HepG2 (cell line): ENCODE measurements around the gene NINL. TPM values are rescaled to one million over a fixed set of nuclear protein-coding genes. Genes with fewer than 3 reads are reported as not detected.

Source experiments
- ATF7 ChIP-seq, 2 experiments: fragments of 450-650 bp in 1 of 2; sonication (generic) in 1 of 2; formaldehyde crosslinking in 1 of 2; IDR thresholded peaks; 2 replicates each; pipeline versions ENCODE4 v1.4.0 to v1.6.1; 2016 to 2020; ENCODE audit warnings: antibody characterized with exemption in 1 of 2, mild to moderate bottlenecking in 1 of 2, missing genetic modification reagents in 1 of 2
- CREBL2 ChIP-seq: sonication (generic); formaldehyde crosslinking; IDR thresholded peaks from 2 replicates; pipeline ENCODE4 v1.8.1; 2023; ENCODE audit warnings: missing genetic modification reagents, mild to moderate bottlenecking, borderline replicate concordance
- IRF1 ChIP-seq: sonication (generic); formaldehyde crosslinking; IDR thresholded peaks from 2 replicates; pipeline ENCODE4 v1.4.0; 2020; ENCODE audit warnings: low read depth, mild to moderate bottlenecking, missing genetic modification reagents
- MED8 ChIP-seq: sonication (generic); formaldehyde crosslinking; IDR thresholded peaks from 2 replicates; pipeline ENCODE4 v1.8.1; 2023; ENCODE audit warnings: mild to moderate bottlenecking, missing genetic modification reagents; ENCODE audit not compliant: insufficient replicate concordance
- MEF2D ChIP-seq: sonication (generic); formaldehyde crosslinking; IDR thresholded peaks from 2 replicates; pipeline ENCODE4 v1.5.1; 2020; ENCODE audit warnings: mild to moderate bottlenecking, missing genetic modification reagents
- MEIS1 ChIP-seq: sonication (generic); formaldehyde crosslinking; IDR thresholded peaks from 2 replicates; pipeline ENCODE4 v1.9.0; 2021; ENCODE audit warnings: mild to moderate bottlenecking, missing genetic modification reagents, moderate library complexity, borderline replicate concordance
- PLSCR1 ChIP-seq: sonication (generic); formaldehyde crosslinking; IDR thresholded peaks from 2 replicates; pipeline ENCODE4 v1.5.0; 2020; ENCODE audit warnings: missing genetic modification reagents, mild to moderate bottlenecking, borderline replicate concordance
- REXO4 ChIP-seq: sonication (generic); formaldehyde crosslinking; IDR thresholded peaks from 2 replicates; pipeline ENCODE4 v1.8.0; 2022; ENCODE audit warnings: missing genetic modification reagents, mild to moderate bottlenecking, borderline replicate concordance
- RNF2 ChIP-seq: fragments of 450-650 bp; conservative IDR thresholded peaks from 2 replicates; pipeline ENCODE4 v1.6.1; 2016; ENCODE audit warnings: low read depth
- SIN3A ChIP-seq: IDR thresholded peaks from 2 replicates; pipeline ENCODE4 v1.6.1; 2011; ENCODE audit warnings: low read depth, mild to moderate bottlenecking, control low read depth, low read length, borderline replicate concordance
- SMARCE1 ChIP-seq: fragments of 450-650 bp; IDR thresholded peaks from 2 replicates; pipeline ENCODE4 v1.6.1; 2017; ENCODE audit warnings: borderline replicate concordance
- TP53 ChIP-seq: sonication (generic); formaldehyde crosslinking; conservative IDR thresholded peaks from 2 replicates; pipeline ENCODE4 v1.4.0; 2020; ENCODE audit warnings: missing genetic modification reagents
- ZFAT ChIP-seq: sonication (generic); formaldehyde crosslinking; conservative IDR thresholded peaks from 2 replicates; pipeline ENCODE4 v1.8.1; 2023; ENCODE audit warnings: missing genetic modification reagents, inconsistent platforms
- ZFYVE20 ChIP-seq: sonication (generic); formaldehyde crosslinking; IDR thresholded peaks from 2 replicates; pipeline ENCODE4 v1.8.0; 2023; ENCODE audit warnings: low read depth, mild to moderate bottlenecking, moderate library complexity, missing genetic modification reagents, borderline replicate concordance
- ZMAT3 ChIP-seq: sonication (generic); formaldehyde crosslinking; conservative IDR thresholded peaks from 2 replicates; pipeline ENCODE4 v1.7.0; 2021; ENCODE audit warnings: missing genetic modification reagents
- ZMYM3 ChIP-seq: sonication (generic); formaldehyde crosslinking; IDR thresholded peaks from 2 replicates; pipeline ENCODE4 v1.5.1; 2020; ENCODE audit warnings: mild to moderate bottlenecking, missing genetic modification reagents
- ZNF10 ChIP-seq: sonication (generic); formaldehyde crosslinking; IDR thresholded peaks from 2 replicates; pipeline ENCODE4 v1.4.0; 2020; ENCODE audit warnings: mild to moderate bottlenecking, low read depth, missing genetic modification reagents, borderline replicate concordance
- ZNF24 ChIP-seq: fragments of 450-650 bp; IDR thresholded peaks from 2 replicates; pipeline ENCODE4 v1.6.1; 2017; ENCODE audit warnings: antibody characterized with exemption, mild to moderate bottlenecking
- ZNF280D ChIP-seq: sonication (generic); formaldehyde crosslinking; IDR thresholded peaks from 2 replicates; pipeline ENCODE4 v1.5.1; 2020; ENCODE audit warnings: mild to moderate bottlenecking, missing genetic modification reagents
- ZNF414 ChIP-seq: sonication (generic); formaldehyde crosslinking; IDR thresholded peaks from 2 replicates; pipeline ENCODE4 v1.5.0; 2020; ENCODE audit warnings: missing genetic modification reagents
- ZNF720 ChIP-seq: sonication (generic); formaldehyde crosslinking; IDR thresholded peaks from 2 replicates; pipeline ENCODE4 v1.4.0; 2020; ENCODE audit warnings: missing genetic modification reagents
- ZNF781 ChIP-seq: sonication (generic); formaldehyde crosslinking; IDR thresholded peaks from 2 replicates; pipeline ENCODE4 v1.5.1; 2020; ENCODE audit warnings: borderline replicate concordance, mild to moderate bottlenecking, missing genetic modification reagents; ENCODE audit errors: not compliant biosample characterization
- ZSCAN20 ChIP-seq: sonication (generic); formaldehyde crosslinking; IDR thresholded peaks from 2 replicates; pipeline ENCODE4 v1.4.0; 2020; ENCODE audit warnings: missing genetic modification reagents, mild to moderate bottlenecking, borderline replicate concordance
- ZSCAN22 ChIP-seq: sonication (generic); formaldehyde crosslinking; IDR thresholded peaks from 2 replicates; pipeline ENCODE4 v1.4.0; 2020; ENCODE audit warnings: mild to moderate bottlenecking, missing genetic modification reagents
- polyA plus RNA-seq, 8 experiments: library from polyadenylated mRNA; depleted of rRNA in 3 of 8; stranded (reverse) in 7 of 8; unstranded in 1 of 8; fragments of >200 nt; fragmentation: Illumina TruSeq in 4 of 8; extraction: Trizol in 4 of 8; gene quantifications; 2 replicates each; pipeline versions ENCODE4 v1.2.1 to v1.2.3, GENCODE V29; 2011 to 2016; ENCODE audit warnings: low read depth in 4 of 8, missing spikeins in 1 of 8, mixed read lengths in 1 of 8; ENCODE audit not compliant: insufficient read depth in 1 of 8
- total RNA-seq, 5 experiments: library from RNA; depleted of rRNA; stranded (reverse); fragments of >200 nt; fragmentation: Illumina TruSeq; extraction: Trizol; gene quantifications; 2 replicates each; pipeline ENCODE4 v1.2.3, GENCODE V29; 2016; ENCODE audit warnings: low read depth in 1 of 5

NINL gene
- total and polyA plus RNA-seq, 2 of the 13 experiments (the other 11 are each of a cell fraction or from before 2014, with no cell fraction given) = 32.3 to 34.3 TPM

GRCh38 chr20:25623225-25623735 is 37.9 kb upstream of the NINL start (continued):
- TF ChIP-seq PLSCR1 (CRISPR knock-in tag) = no peak; the same call in 1 of the 2 replicates
- TF ChIP-seq ZSCAN20 (CRISPR knock-in tag) = peak; percentile 83; the same call in 1 of the 2 replicates
- TF ChIP-seq ZFAT (CRISPR knock-in tag) = no peak
- TF ChIP-seq ZNF720 (CRISPR knock-in tag) = no peak
- no peak for TF ChIP-seq ZNF280D
- TF ChIP-seq ATF7 (IDR thresholded peaks at IDR 0.05) = no peak
- TF ChIP-seq ATF7 (CRISPR knock-in tag; IDR thresholded peaks at IDR 0.05) = peak; percentile 89
- TF ChIP-seq MEF2D (CRISPR knock-in tag) = peak; percentile 48; the same call in 1 of the 2 replicates
- no peak for TF ChIP-seq SMARCE1
- TF ChIP-seq CREBL2 (CRISPR knock-in tag) = no peak
- TF ChIP-seq ZMAT3 (CRISPR knock-in tag) = no peak
- TF ChIP-seq ZNF414 = no peak
- TF ChIP-seq REXO4 = peak; percentile 58; the same call in 1 of the 2 replicates
- TF ChIP-seq ZMYM3 (CRISPR knock-in tag) = no peak
- 0 out of 2 replicates have a peak, but pooled peaks have one; percentile 19 for TF ChIP-seq ZFYVE20 (CRISPR knock-in tag)
- TF ChIP-seq ZSCAN22 = 0 out of 2 replicates have a peak, but pooled peaks have one; percentile 52
- TF ChIP-seq MEIS1 = peak; percentile 13
- no peak for TF ChIP-seq ZNF24
- peak; percentile 87; the same call in 1 of the 2 replicates for TF ChIP-seq ZNF10
- TF ChIP-seq ZNF781 (CRISPR knock-in tag) = peak; percentile 57
- 0 out of 2 replicates have a peak, but pooled peaks have one; percentile 15 for TF ChIP-seq RNF2
- no peak; the same call in 1 of the 2 replicates for TF ChIP-seq IRF1 (CRISPR knock-in tag)
- peak; percentile 79; the same call in 1 of the 2 replicates for TF ChIP-seq SIN3A
- TF ChIP-seq TP53 = no peak
- TF ChIP-seq MED8 (CRISPR knock-in tag) = peak; percentile 54
